ENCODE data around the gene ANKAR.
"Not testable (repeated sequence)": the region's sequence is repeated elsewhere in the genome, so short reads cannot be mapped to it uniquely, and the experiment has no call there.

The ANKAR gene

GRCh38 chr2:189709501-189710221 lies 35.2 kb downstream of the ANKAR start:
- DNase-seq (ENCODE audit: low read depth), result no peak

- not testable (repeated sequence) for DNase-seq (ENCODE audit: low read depth)
These were observed 43.1 kb downstream of the ANKAR start for GRCh38 chr2:189717593-189717992.

GRCh38 chr2:189719571-189719970 lies 45.1 kb downstream of the ANKAR start:
- DNase-seq (ENCODE audit: low read depth), result no peak

GRCh38 chr2:189723192-189723591 lies 48.7 kb downstream of the ANKAR start:
- no peak for DNase-seq (ENCODE audit: low read depth)
